ENCODE measurements around the gene KLK11.

DNA sequence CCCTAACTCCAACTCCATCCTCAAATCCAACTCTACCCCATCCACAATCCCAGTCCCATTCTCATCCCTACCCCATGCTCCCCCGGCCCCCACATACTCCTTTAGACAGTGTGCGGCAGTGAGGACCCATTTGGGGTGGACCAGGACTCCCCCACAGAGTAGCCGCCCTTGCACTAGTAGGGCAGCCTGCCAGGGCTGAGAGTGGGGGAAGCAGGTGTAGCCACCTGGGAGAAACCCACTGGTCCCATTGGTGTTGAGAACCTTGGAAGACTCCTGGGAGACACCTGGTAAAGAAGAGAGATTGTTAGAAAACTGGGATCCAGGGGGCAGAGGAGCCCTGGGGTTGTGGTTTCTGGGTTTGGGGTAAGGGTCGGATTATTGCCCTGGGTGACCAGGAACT, 33.9 kb upstream of the KLK11 start:
- TF ChIP-seq FOXM1 (IDR thresholded peaks at IDR 0.05; ENCODE audit: borderline replicate concordance) (no peak), LEF1 (IDR thresholded peaks at IDR 0.05; ENCODE audit: borderline replicate concordance) (no peak), ZNF384 (IDR thresholded peaks at IDR 0.05) (no peak), FOXK2 (IDR thresholded peaks at IDR 0.05) (no peak), BHLHE40 (IDR thresholded peaks at IDR 0.05; ENCODE audit: borderline replicate concordance) (no peak), FOXA1 (IDR thresholded peaks at IDR 0.05) (no peak), SP1 (IDR thresholded peaks at IDR 0.05) (no peak), TARDBP (IDR thresholded peaks at IDR 0.05) (no peak), ARNT (IDR thresholded peaks at IDR 0.05) (no peak)
